Right cardiac atrium (tissue), 5 donors: ENCODE measurements around the gene COL6A2. TPM values are rescaled to one million over a fixed set of nuclear protein-coding genes. Genes with fewer than 3 reads are reported as not detected.
A peak's percentile ranks its signal among the peaks of the same experiment; 100 is the strongest.
"Not testable (repeated sequence)": the region's sequence is repeated elsewhere in the genome, so short reads cannot be mapped to it uniquely, and the experiment has no call there.

Source experiments
- ATAC-seq, 2 donors: fragments of 200-7000 bp; cut with Tn5 transposase; one replicate each; pipeline versions ENCODE4 v1.8.0 to v1.9.1; 2020; ENCODE audit warnings: moderate library complexity in 2 of 2, mild to moderate bottlenecking in 1 of 2
- DNase-seq, 3 donors: peaks; one replicate each; pipeline ENCODE4 v3.0.0-alpha.2; 2020
- H3K27ac ChIP-seq: one replicate; pipeline ENCODE4 v1.5.1; 2013; ENCODE audit warnings: mild to moderate bottlenecking, low read length, control low read depth, moderate library complexity
- H3K27me3 ChIP-seq: one replicate; pipeline ENCODE4 v1.6.1; 2013; ENCODE audit not compliant: control insufficient read depth, insufficient read depth
- H3K4me1 ChIP-seq: one replicate; pipeline ENCODE4 v1.6.1; 2013; ENCODE audit warnings: low read length; ENCODE audit not compliant: control insufficient read depth, insufficient read depth
- H3K4me3 ChIP-seq: one replicate; pipeline ENCODE4 v1.5.1; 2013; ENCODE audit warnings: low read length, control low read depth
- H3K9me3 ChIP-seq: one replicate; pipeline ENCODE4 v1.6.1; 2013; ENCODE audit warnings: low read length; ENCODE audit not compliant: control insufficient read depth
- WGBS: extraction: QIAGEN DNeasy Blood & Tissue Kit; methylation state at CpG from one replicate; pipeline ENCODE4 v1.1.7; 2013; 5-methylcytosine and 5-hydroxymethylcytosine counted together
- intact Hi-C, 4 donors: fragments of 100-400 bp; cut with DNase I; formaldehyde crosslinking; loops; one replicate each; pipeline versions ENCODE4 v1.11.0 to v1.14.0; 2022 to 2023
- polyA plus RNA-seq: library from polyadenylated mRNA; stranded (reverse); fragments of 200-250 nt; gene quantifications from one replicate; pipeline ENCODE4 v1.2.3, GENCODE V29; 2013
- total RNA-seq, 4 donors: library from RNA; stranded (reverse); fragmentation: NEBNext Ultra II Directional; extraction: Animal tissue kit (Norgen Biotek cat#: 25700); gene quantifications; one replicate each; pipeline ENCODE4 v1.2.1, GENCODE V29; 2021
- donor health status: healthy with polysubstance abuse.
- donor health status: DM: no; HTN: yes; CAD: no.
- donor health status: DM: no; HTN: no; CAD: no.
- donor health status: DM: no; HTN: yes; CAD: no; lungs with severe emphysema.
- donor health status: DM: yes; HTN: yes; CAD: no.

COL6A2 gene
- total and polyA plus RNA-seq, 5 donors, result 198 to 323 (median 226) TPM

GRCh38 chr21:46160907-46161632 lies 63.2 kb downstream of the COL6A2 start:
- no peaks in the 10 kb centered on the region for H3K9me3 ChIP-seq
- no peaks in the 10 kb centered on the region for H3K27me3 ChIP-seq
- 68% methylated on average over 72 of the region's 72 CpGs for WGBS
- no peaks in the 10 kb centered on the region for H3K4me1 ChIP-seq
- H3K27ac ChIP-seq, result no peak overlapping the region
- no peak overlapping the region for H3K4me3 ChIP-seq
- intact Hi-C loops, result no loop called here
- DNase-seq, result peak; percentile 12 to 55 (median 26)
- ATAC-seq, result no peak

GRCh38 chr21:46161633-46162592 lies 64.0 kb downstream of the COL6A2 start:
- ATAC-seq (no peak), DNase-seq (peak; percentile 16 to 53 (median 38))
- H3K4me1 ChIP-seq, result no peaks in the 10 kb centered on the region
- no peak overlapping the region for H3K27ac ChIP-seq
- 68% methylated on average over 72 of the region's 72 CpGs for WGBS
- intact Hi-C loops, result no loop called here
- no peaks in the 10 kb centered on the region for H3K27me3 ChIP-seq
- H3K9me3 ChIP-seq, result no peaks in the 10 kb centered on the region
- H3K4me3 ChIP-seq, result no peak overlapping the region

GRCh38 chr21:46163380-46163779 lies 65.5 kb downstream of the COL6A2 start:
- Histone ChIP-seq H3K27ac (no peak overlapping the region), H3K9me3 (no peaks in the 10 kb centered on the region), H3K4me1 (no peaks in the 10 kb centered on the region), H3K4me3 (no peak overlapping the region), H3K27me3 (no peaks in the 10 kb centered on the region)
- DNase-seq (no peak), ATAC-seq (no peak)
- intact Hi-C loops, result no loop called here
- WGBS, result 67% methylated on average over 4 of the region's 4 CpGs

GRCh38 chr21:46165098-46165497 lies 67.2 kb downstream of the COL6A2 start:
- intact Hi-C loops, result no loop called here
- H3K4me1 ChIP-seq, result no peaks in the 10 kb centered on the region
- no peaks in the 10 kb centered on the region for H3K27me3 ChIP-seq
- no peak overlapping the region for H3K4me3 ChIP-seq
- DNase-seq (no peak), ATAC-seq (no peak)
- no peak overlapping the region for H3K27ac ChIP-seq
- no peaks in the 10 kb centered on the region for H3K9me3 ChIP-seq

GRCh38 chr21:46168238-46168637 lies 70.3 kb downstream of the COL6A2 start:
- Histone ChIP-seq H3K9me3 (no peaks in the 10 kb centered on the region), H3K27me3 (no peaks in the 10 kb centered on the region), H3K27ac (no peak overlapping the region), H3K4me1 (no peaks in the 10 kb centered on the region), H3K4me3 (no peak overlapping the region)
- intact Hi-C loops, result no loop called here
- 83% methylated on average over 14 of the region's 14 CpGs for WGBS
- ATAC-seq (peak in 1 of 2 donors; percentile 26), DNase-seq (peak in 2 of 3 donors; percentile 2 to 37)

- Histone ChIP-seq H3K4me3 (no peak overlapping the region), H3K4me1 (no peaks in the 10 kb centered on the region), H3K27me3 (no peaks in the 10 kb centered on the region), H3K9me3 (no peaks in the 10 kb centered on the region), H3K27ac (no peak overlapping the region)
- 75% methylated on average over 8 of the region's 8 CpGs for WGBS
- intact Hi-C loops, result no loop called here
- ATAC-seq (no peak), DNase-seq (no peak)
These were observed 70.9 kb downstream of the COL6A2 start for GRCh38 chr21:46168659-46169386.

GRCh38 chr21:46170436-46171193 lies 72.7 kb downstream of the COL6A2 start:
- H3K4me1 ChIP-seq, H3K27me3 ChIP-seq, H3K4me3 ChIP-seq, ATAC-seq, H3K9me3 ChIP-seq, intact Hi-C loops, H3K27ac ChIP-seq: not testable (repeated sequence)
- WGBS, result 85% methylated on average over 1 of the region's 1 CpG
- peak in 1 of 3 donors; percentile 4 for DNase-seq

GRCh38 chr21:46171585-46171984 lies 73.7 kb downstream of the COL6A2 start:
- Histone ChIP-seq H3K27me3 (no peaks in the 10 kb centered on the region), H3K27ac (no peak overlapping the region), H3K4me3 (no peak overlapping the region), H3K4me1 (no peaks in the 10 kb centered on the region), H3K9me3 (no peaks in the 10 kb centered on the region)
- no peak for ATAC-seq
- peak in 1 of 3 donors; percentile 3 for DNase-seq
- 42% methylated on average over 2 of the region's 2 CpGs for WGBS
- intact Hi-C loops, result no loop called here

- intact Hi-C loops, result no loop called here
- no peak overlapping the region for H3K27ac ChIP-seq
- no peaks in the 10 kb centered on the region for H3K9me3 ChIP-seq
- peak in 2 of 3 donors; percentile 5 to 37 for DNase-seq
- 87% methylated on average over 21 of the region's 21 CpGs for WGBS
- no peaks in the 10 kb centered on the region for H3K4me1 ChIP-seq
- H3K27me3 ChIP-seq, result no peaks in the 10 kb centered on the region
- ATAC-seq, result peak in 1 of 2 donors; percentile 40
- H3K4me3 ChIP-seq, result no peak overlapping the region
These were observed 74.3 kb downstream of the COL6A2 start for GRCh38 chr21:46171996-46172862.
